Smooth muscle cell (in vitro differentiated cells): ENCODE measurements around the gene FBXO33. TPM values are rescaled to one million over a fixed set of nuclear protein-coding genes. Genes with fewer than 3 reads are reported as not detected.
A peak's percentile ranks its signal among the peaks of the same experiment; 100 is the strongest.

Experiments used
- DNase-seq: peaks from one replicate; lab custom pipeline; 2025; ENCODE audit not compliant: unreplicated experiment; lab: John Stamatoyannopoulos, UW
- H2AFZ ChIP-seq: fragments of 200-600 bp; sonication (generic); 2 replicates; pipeline ENCODE4 v1.6.0; 2016; ENCODE audit warnings: antibody characterized with exemption, low read depth, mild to moderate bottlenecking
- H3F3A ChIP-seq: fragments of 200-600 bp; sonication (generic); 2 replicates; pipeline ENCODE4 v1.6.0; 2017; ENCODE audit warnings: antibody characterized with exemption, low read depth
- H3K27ac ChIP-seq: fragments of 200-600 bp; sonication (generic); 2 replicates; pipeline ENCODE4 v1.5.1; 2016; ENCODE audit warnings: low read depth, mild to moderate bottlenecking
- H3K27me3 ChIP-seq: fragments of 200-600 bp; sonication (generic); 2 replicates; pipeline ENCODE4 v1.6.1; 2016; ENCODE audit warnings: low read depth, mild to moderate bottlenecking
- H3K36me3 ChIP-seq: fragments of 200-600 bp; sonication (generic); 2 replicates; pipeline ENCODE4 v1.5.1; 2016; ENCODE audit warnings: low read depth
- H3K4me1 ChIP-seq: fragments of 200-600 bp; sonication (generic); 2 replicates; pipeline ENCODE4 v1.5.1; 2016; ENCODE audit warnings: low read depth
- H3K4me2 ChIP-seq: fragments of 200-600 bp; sonication (generic); 2 replicates; pipeline ENCODE4 v1.6.0; 2016; ENCODE audit warnings: mild to moderate bottlenecking
- H3K4me3 ChIP-seq: fragments of 200-600 bp; sonication (generic); 2 replicates; pipeline ENCODE4 v1.5.1; 2016; ENCODE audit warnings: mild to moderate bottlenecking
- H3K79me2 ChIP-seq: fragments of 200-600 bp; sonication (generic); 2 replicates; pipeline ENCODE4 v1.6.0; 2016; ENCODE audit warnings: low read depth, mild to moderate bottlenecking
- H3K9ac ChIP-seq: fragments of 200-600 bp; sonication (generic); 2 replicates; pipeline ENCODE4 v1.6.0; 2016; ENCODE audit warnings: low read depth
- H3K9me3 ChIP-seq: fragments of 200-600 bp; sonication (generic); replicated peaks from 2 replicates; pipeline ENCODE4 v1.5.1; 2016; ENCODE audit warnings: low read depth
- H4K20me1 ChIP-seq: fragments of 200-600 bp; sonication (generic); 2 replicates; pipeline ENCODE4 v1.6.0; 2016; ENCODE audit warnings: low read depth
- CTCF ChIP-seq: fragments of 200-600 bp; sonication (generic); IDR thresholded peaks from 2 replicates; pipeline ENCODE4 v1.5.1; 2017; ENCODE audit warnings: borderline replicate concordance, mild to moderate bottlenecking, antibody characterized with exemption; ENCODE audit not compliant: insufficient read depth, poor library complexity, severe bottlenecking
- WGBS: methylation state at CpG from one replicate; pipeline ENCODE4 v1.1.7; 2016; ENCODE audit warnings: low lambda C conversion rate; 5-methylcytosine and 5-hydroxymethylcytosine counted together
- polyA plus RNA-seq: library from polyadenylated mRNA; unstranded; fragments of >200 nt; fragmentation: Nextera tagmentation; extraction: Ambion mirVana; gene quantifications from 2 replicates; pipeline ENCODE4 v1.2.1, GENCODE V29; 2016
- total RNA-seq: library from RNA; depleted of rRNA; stranded (reverse); fragments of >200 nt; gene quantifications from 2 replicates; pipeline ENCODE4 v1.2.3, GENCODE V29; 2014

The FBXO33 gene
- total and polyA plus RNA-seq, 2 experiments from 2014 or later = 9.2 to 15.4 TPM

DNA sequence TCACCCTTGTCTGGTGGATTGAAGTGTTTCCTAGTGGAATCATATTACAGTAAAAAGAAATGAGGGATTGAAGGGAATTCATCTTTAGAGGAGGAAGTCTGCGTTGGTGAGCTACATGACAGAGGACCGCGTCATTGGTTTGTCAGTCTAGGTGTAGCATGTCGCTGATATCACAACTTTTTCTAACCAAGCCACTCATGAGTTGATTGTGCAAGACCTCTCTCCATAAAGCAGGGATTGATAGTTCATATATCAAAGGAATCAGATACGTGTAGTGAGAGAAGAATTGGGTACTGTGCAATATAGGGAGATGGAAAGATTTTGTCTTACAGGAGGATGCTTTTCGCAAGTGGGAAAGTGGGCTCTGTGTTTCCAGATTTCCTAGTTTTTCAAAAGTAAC lies 3.0 kb upstream of the FBXO33 start:
- TF ChIP-seq CTCF = no peak
- 89% methylated on average over 6 of the region's 6 CpGs for WGBS
- H3K9me3 ChIP-seq = no peaks in the 10 kb centered on the region

GRCh38 chr14:39434401-39434800 lies 2.2 kb upstream of the FBXO33 start:
- Histone ChIP-seq H2AFZ (no peak overlapping the region), H3K4me3 (no peak overlapping the region), H3K79me2 (peaks cover 22% of the 10 kb centered on the region), H3K27me3 (no peaks in the 10 kb centered on the region), H3K27ac (no peak overlapping the region), H3K4me1 (peaks cover 25% of the 10 kb centered on the region), H3F3A (no peaks in the 10 kb centered on the region), H3K36me3 (no peaks in the 10 kb centered on the region), H3K4me2 (no peak overlapping the region), H4K20me1 (peaks cover 22% of the 10 kb centered on the region), H3K9me3 (no peaks in the 10 kb centered on the region), H3K9ac (no peak overlapping the region)
- DNase-seq = no peak
- 81% methylated on average over 2 of the region's 2 CpGs for WGBS
- no peak for TF ChIP-seq CTCF

More for the DNA sequence above, 3.0 kb upstream of the FBXO33 start:
- Histone ChIP-seq H3K9ac (no peak overlapping the region), H3F3A (no peaks in the 10 kb centered on the region), H3K27ac (no peak overlapping the region), H3K79me2 (peaks cover 13% of the 10 kb centered on the region), H3K4me3 (no peak overlapping the region), H3K4me2 (no peak overlapping the region), H4K20me1 (peaks cover 13% of the 10 kb centered on the region), H3K27me3 (no peaks in the 10 kb centered on the region), H3K36me3 (no peaks in the 10 kb centered on the region), H3K4me1 (peaks cover 17% of the 10 kb centered on the region), H2AFZ (no peak overlapping the region)
- no peak for DNase-seq

- DNase-seq = no peak
- H3K27me3 ChIP-seq = no peaks in the 10 kb centered on the region
- peak overlapping the region; percentile 100 for H3K27ac ChIP-seq
- H3K9me3 ChIP-seq = no peaks in the 10 kb centered on the region
- H3F3A ChIP-seq = no peaks in the 10 kb centered on the region
- peaks cover 31% of the 10 kb centered on the region for H4K20me1 ChIP-seq
- WGBS = 26% methylated on average over 8 of the region's 8 CpGs
- H3K36me3 ChIP-seq = no peaks in the 10 kb centered on the region
- H3K79me2 ChIP-seq = peaks cover 31% of the 10 kb centered on the region
- TF ChIP-seq CTCF = no peak
- H3K4me3 ChIP-seq = peak overlapping the region; percentile 91
- peak overlapping the region; percentile 89 for H3K4me2 ChIP-seq
- peaks cover 26% of the 10 kb centered on the region for H3K4me1 ChIP-seq
- H3K9ac ChIP-seq = peak overlapping the region; percentile 61
- peak overlapping the region; percentile 93 for H2AFZ ChIP-seq
Observed at GRCh38 chr14:39433452-39433813, 1.2 kb upstream of the FBXO33 start.
